ENCODE measurements around the gene IL1R2.

- TF ChIP-seq ZBTB8A (CRISPR knock-in tag; IDR thresholded peaks at IDR 0.05; ENCODE audit: borderline replicate concordance, low read depth) (no peak), ZNF142 (CRISPR knock-in tag; IDR thresholded peaks at IDR 0.05) (no peak), ELF3 (CRISPR knock-in tag; IDR thresholded peaks at IDR 0.05) (no peak), FOXC1 (CRISPR knock-in tag; IDR thresholded peaks at IDR 0.05; ENCODE audit: borderline replicate concordance) (no peak), ZNF615 (CRISPR knock-in tag; IDR thresholded peaks at IDR 0.05; ENCODE audit: borderline replicate concordance) (no peak), TEAD2 (CRISPR knock-in tag; IDR thresholded peaks at IDR 0.05) (no peak), SRY (CRISPR knock-in tag; IDR thresholded peaks at IDR 0.05) (no peak)
Measured at GRCh38 chr2:101985101-101985792, 6.5 kb upstream of the IL1R2 start.
